Psoas muscle (tissue), 8 donors: ENCODE measurements around the gene PCDHA1. TPM values are rescaled to one million over a fixed set of nuclear protein-coding genes. Genes with fewer than 3 reads are reported as not detected.

Source experiments
- ATAC-seq, 4 donors: fragments of 200-7000 bp; cut with Tn5 transposase; one replicate each; pipeline ENCODE4 v1.9.1; 2020; ENCODE audit warnings: moderate library complexity in 3 of 4, mild to moderate bottlenecking in 2 of 4
- DNase-seq, 2 donors: peaks; one replicate each; pipeline ENCODE4 v3.0.0-alpha.2; 2020
- H3K27ac ChIP-seq: fragments of 200-600 bp; one replicate; pipeline ENCODE4 v1.8.0; 2022
- H3K27me3 ChIP-seq, 3 donors: fragments of 200-600 bp in 1 of 3; one replicate each; pipeline versions ENCODE4 v1.6.1 to v1.8.0; 2013 to 2022; ENCODE audit warnings: low read length in 2 of 3, mild to moderate bottlenecking in 2 of 3, moderate library complexity in 1 of 3; ENCODE audit not compliant: insufficient read depth in 3 of 3
- H3K36me3 ChIP-seq, 2 donors: fragments of 200-600 bp in 1 of 2; one replicate each; pipeline versions ENCODE4 v1.6.1 to v1.8.0; 2013 to 2022; ENCODE audit warnings: low read depth in 1 of 2, mild to moderate bottlenecking in 1 of 2, moderate library complexity in 1 of 2; ENCODE audit not compliant: insufficient read depth in 1 of 2
- H3K4me1 ChIP-seq: fragments of 200-600 bp; one replicate; pipeline ENCODE4 v1.8.0; 2022
- H3K4me3 ChIP-seq: fragments of 200-600 bp; one replicate; pipeline ENCODE4 v1.8.0; 2022; ENCODE audit warnings: mild to moderate bottlenecking
- H3K9me3 ChIP-seq: fragments of 200-600 bp; one replicate; pipeline ENCODE4 v1.8.0; 2022
- CTCF ChIP-seq: fragments of 200-600 bp; IDR thresholded peaks from one replicate; pipeline ENCODE4 v1.8.0; 2022; ENCODE audit warnings: antibody characterized with exemption
- WGBS, 3 donors: extraction: QIAGEN DNeasy Blood & Tissue Kit; methylation state at CpG; one replicate each; pipeline versions ENCODE4 v1.1.6 to v1.1.7; 2013; 5-methylcytosine and 5-hydroxymethylcytosine counted together
- intact Hi-C, 2 donors: fragments of 100-400 bp; cut with DNase I; formaldehyde crosslinking; loops; one replicate each; pipeline versions ENCODE4 v1.11.0 to v1.14.2; 2022
- polyA plus RNA-seq, 3 donors: library from polyadenylated mRNA; stranded (reverse); fragments of 200-250 nt; gene quantifications; one replicate each; pipeline ENCODE4 v1.2.3, GENCODE V29; 2013
- total RNA-seq, 4 donors: library from RNA; stranded (reverse); fragmentation: NEBNext Ultra II Directional in 2 of 4; extraction: Animal tissue kit (Norgen Biotek cat#: 25700) in 2 of 4; gene quantifications; one replicate each; pipeline versions ENCODE4 v1.2.1 to v1.2.4, GENCODE V29; 2021 to 2023
- donor health status: healthy with polysubstance abuse.
- donor health status: DM: no; HTN: no; CAD: no; lungs with moderate emphysema.
- donor health status: Bipolar disorder and iron deficiency.
- donor health status: healthy.
- donor health status: DM: yes; HTN: yes; CAD: no.
- donor health status: DM: no; HTN: no; CAD: no.
- donor health status: DM: no; HTN: no; CAD: no.
- donor health status: DM: yes; HTN: yes; CAD: no.

PCDHA1 gene
- total and polyA plus RNA-seq, 7 donors: 0.10 TPM; not detected in 6

GRCh38 chr5:140973550-140973949 is 187.6 kb downstream of the PCDHA1 start:
- Histone ChIP-seq H3K27me3 (peaks cover 0 to 10% (median 0%) of the 10 kb centered on the region in 3 donors), H3K4me1 (no peaks in the 10 kb centered on the region), H3K4me3 (no peak overlapping the region), H3K9me3 (no peaks in the 10 kb centered on the region), H3K36me3 (no peaks in the 10 kb centered on the region), H3K27ac (no peak overlapping the region)
- DNase-seq (no peak), ATAC-seq (no peak)
- intact Hi-C loops: no loop called here
- TF ChIP-seq CTCF: no peak

DNA sequence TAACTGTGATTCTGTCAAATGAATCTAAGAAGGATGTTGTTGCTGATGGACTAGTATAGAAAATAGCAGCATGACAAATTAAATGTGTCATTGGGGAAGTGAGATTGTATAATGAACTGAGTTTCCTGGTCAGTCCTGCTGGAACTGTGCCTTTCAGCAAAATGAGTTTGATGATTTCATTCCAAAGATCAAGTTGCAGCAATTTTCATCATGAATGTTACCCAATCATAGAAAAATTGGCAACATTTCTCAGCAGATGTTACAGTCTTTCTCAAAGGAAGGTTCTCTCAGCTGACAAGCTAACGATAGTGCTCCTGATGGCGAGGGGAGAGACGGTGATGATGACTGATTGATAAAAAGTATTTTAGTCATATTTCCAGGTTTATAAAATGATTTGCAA is 191.1 kb downstream of the PCDHA1 start:
- Histone ChIP-seq H3K4me3 (no peak overlapping the region), H3K27me3 (peaks cover 0 to 4% (median 0%) of the 10 kb centered on the region in 3 donors), H3K9me3 (no peaks in the 10 kb centered on the region), H3K4me1 (no peaks in the 10 kb centered on the region), H3K27ac (no peak overlapping the region), H3K36me3 (no peaks in the 10 kb centered on the region)
- no peak for TF ChIP-seq CTCF
- 20 to 31% (median 30%) methylated on average over 3 of the region's 3 CpGs for WGBS, 3 donors
- intact Hi-C loops: no loop called here
- DNase-seq (no peak), ATAC-seq (peak in 3 of 4 donors; percentile 27 to 38 (median 36))

DNA sequence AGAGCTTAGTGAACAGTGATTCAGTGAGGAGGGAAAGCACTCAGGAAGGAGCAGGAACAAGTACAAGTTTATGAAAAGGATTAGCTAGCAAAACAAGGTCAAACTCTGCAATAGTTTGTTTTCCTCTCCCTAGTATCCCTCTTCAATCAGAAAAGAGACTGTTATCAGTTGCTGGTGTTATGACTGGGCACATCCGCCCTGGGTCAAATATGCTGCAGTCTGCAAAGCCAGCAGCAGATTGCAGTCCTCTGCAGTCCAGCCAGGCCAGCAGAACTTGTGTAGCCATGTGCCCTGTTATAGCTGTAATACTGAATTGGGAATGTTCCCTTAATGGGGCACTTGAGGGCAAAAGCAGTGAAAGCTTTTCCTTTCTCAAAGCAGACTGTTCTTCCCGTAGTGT is 192.3 kb downstream of the PCDHA1 start:
- no peak for ATAC-seq
- no peaks in the 10 kb centered on the region for H3K36me3 ChIP-seq
- TF ChIP-seq CTCF: no peak
- no peaks in the 10 kb centered on the region for H3K4me1 ChIP-seq
- intact Hi-C loops: no loop called here
- peaks cover 0 to 4% (median 0%) of the 10 kb centered on the region in 3 donors for H3K27me3 ChIP-seq
- WGBS, 3 donors: 24 to 53% (median 52%) methylated on average over 2 of the region's 2 CpGs
- H3K27ac ChIP-seq: no peak overlapping the region
- no peak overlapping the region for H3K4me3 ChIP-seq
- no peak for DNase-seq
- no peaks in the 10 kb centered on the region for H3K9me3 ChIP-seq

GRCh38 chr5:140978983-140979382 is 193.0 kb downstream of the PCDHA1 start:
- Histone ChIP-seq H3K9me3 (no peaks in the 10 kb centered on the region), H3K27ac (no peak overlapping the region), H3K36me3 (no peaks in the 10 kb centered on the region), H3K4me3 (no peak overlapping the region), H3K4me1 (no peaks in the 10 kb centered on the region), H3K27me3 (peaks cover 0 to 4% (median 0%) of the 10 kb centered on the region in 3 donors)
- TF ChIP-seq CTCF: no peak
- no peak for DNase-seq
- intact Hi-C loops: no loop called here
- no peak for ATAC-seq
- 96 to 97% (median 96%) methylated on average over 1 of the region's 1 CpG for WGBS, 3 donors

- no peaks in the 10 kb centered on the region for H3K36me3 ChIP-seq
- intact Hi-C loops: no loop called here
- TF ChIP-seq CTCF: no peak
- H3K27ac ChIP-seq: no peak overlapping the region
- no peaks in the 10 kb centered on the region for H3K4me1 ChIP-seq
- H3K27me3 ChIP-seq: no peaks in the 10 kb centered on the region
- H3K4me3 ChIP-seq: no peak overlapping the region
- DNase-seq (no peak), ATAC-seq (no peak)
- 83 to 90% (median 87%) methylated on average over 5 of the region's 5 CpGs for WGBS, 3 donors
- H3K9me3 ChIP-seq: no peaks in the 10 kb centered on the region
These were observed 196.3 kb downstream of the PCDHA1 start for GRCh38 chr5:140982083-140982716.
